NCI-H1105 (cell line): ENCODE results near the gene ADAMTSL1.
A peak's percentile ranks its signal among the peaks of the same experiment; 100 is the strongest.

Source experiments
- DNase-seq: peaks from one replicate; lab custom pipeline; 2025; lab: John Stamatoyannopoulos, UW

ADAMTSL1 gene

DNA sequence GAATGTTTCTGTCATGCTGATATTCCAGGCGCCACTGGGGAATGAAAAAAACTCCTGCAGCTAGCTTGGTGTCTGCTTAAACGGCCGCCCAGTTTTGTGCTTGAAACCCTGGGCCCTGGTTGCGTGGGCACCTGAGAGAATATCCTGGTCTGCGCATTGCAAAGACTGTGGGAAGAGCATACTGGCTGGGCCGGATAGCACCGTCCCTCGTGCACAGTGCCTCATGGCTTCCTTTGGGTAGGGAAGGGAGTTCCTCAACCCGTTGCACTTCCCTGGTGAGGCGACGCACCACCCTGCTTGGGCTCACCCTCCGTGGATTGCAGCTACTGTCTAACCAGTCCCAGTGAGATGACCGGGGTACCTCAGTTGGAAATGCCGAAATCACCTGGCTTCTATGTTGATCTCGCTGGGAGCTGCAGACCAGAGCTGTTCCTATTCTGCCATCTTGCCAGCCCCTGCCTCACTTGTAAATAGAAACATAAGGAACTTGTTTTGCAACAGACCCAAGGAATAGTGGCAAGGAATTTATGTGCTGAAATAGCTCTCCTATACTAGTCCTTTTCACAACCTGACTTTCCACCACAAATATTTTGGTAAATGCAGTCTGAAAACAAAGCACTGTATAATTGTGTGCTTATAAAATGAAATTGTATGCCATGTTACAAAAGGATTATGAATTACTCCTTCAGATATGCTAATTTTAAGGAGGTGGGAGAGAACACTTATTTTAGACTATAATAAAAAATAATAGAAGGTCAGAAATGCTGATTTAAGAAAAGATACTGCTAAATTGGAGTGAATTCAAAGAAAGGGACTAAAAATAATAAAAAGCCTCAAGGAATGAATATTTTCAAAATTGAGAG lies 90.3 kb downstream of the ADAMTSL1 start:
- no peak for DNase-seq

- DNase-seq: no peak
These were observed 92.2 kb downstream of the ADAMTSL1 start for GRCh38 chr9:18566121-18566520.

DNA sequence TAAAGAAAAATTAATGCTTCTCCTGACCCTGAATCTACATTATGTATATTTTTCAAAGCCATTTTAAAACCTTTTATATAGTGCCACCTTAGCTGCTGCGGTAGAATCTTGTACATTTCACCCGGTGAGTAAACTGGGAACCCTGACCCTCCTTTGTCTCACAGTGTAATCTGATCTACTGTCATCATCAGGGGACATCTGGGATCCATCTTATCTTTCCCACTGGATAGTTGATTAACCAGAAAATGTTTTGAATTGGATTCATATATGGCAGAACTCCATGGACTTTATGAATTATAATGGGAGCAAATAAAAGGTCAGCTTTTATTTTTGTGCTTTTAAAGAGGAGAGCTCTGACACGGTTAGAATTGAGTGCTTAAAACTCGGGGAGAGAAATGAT lies 95.0 kb downstream of the ADAMTSL1 start:
- DNase-seq: peak; percentile 48

- no peak for DNase-seq
These were observed 96.1 kb downstream of the ADAMTSL1 start for GRCh38 chr9:18569941-18570630.

GRCh38 chr9:18573021-18573556 lies 99.1 kb downstream of the ADAMTSL1 start:
- no peak for DNase-seq

DNA sequence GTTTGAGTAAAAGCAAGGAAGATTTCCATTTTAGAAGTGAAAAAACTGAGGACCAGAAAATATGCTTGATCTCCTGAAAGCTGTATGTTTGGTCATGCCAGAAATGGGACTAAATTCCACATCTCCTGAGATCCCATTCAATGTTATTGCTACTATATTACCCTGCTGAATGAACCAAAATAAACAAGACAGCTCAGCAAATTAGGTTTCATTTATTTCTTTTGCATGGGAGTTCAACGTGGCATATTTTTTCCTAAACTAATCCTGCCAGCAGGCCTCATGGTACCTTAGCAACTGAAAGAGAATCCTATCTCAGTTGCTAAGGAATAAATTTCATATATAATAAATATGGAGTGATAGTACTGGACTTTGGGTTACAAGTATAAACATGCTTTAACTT lies 101.7 kb downstream of the ADAMTSL1 start:
- no peak for DNase-seq

- DNase-seq: no peak
These were observed 105.6 kb downstream of the ADAMTSL1 start for GRCh38 chr9:18579536-18579935.

DNA sequence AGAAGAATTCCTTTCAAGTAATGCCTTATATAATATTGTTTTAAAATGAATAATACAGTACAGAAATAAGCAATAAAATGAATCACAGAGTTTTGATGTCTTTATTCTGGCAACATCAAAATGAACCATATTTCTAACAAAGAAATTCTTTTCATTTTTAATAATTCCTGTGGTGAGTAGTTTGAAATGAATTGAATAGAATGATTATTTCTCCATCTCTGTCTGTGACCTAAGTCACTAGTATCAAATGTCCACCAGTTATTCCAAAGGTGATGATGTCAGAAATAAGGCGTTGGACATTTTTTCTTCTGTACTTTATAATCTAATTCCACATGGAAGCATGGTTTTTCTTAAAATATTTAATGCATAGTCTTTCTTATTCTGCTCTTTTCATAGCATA lies 106.2 kb downstream of the ADAMTSL1 start:
- DNase-seq: no peak

- no peak for DNase-seq
These were observed 112.0 kb downstream of the ADAMTSL1 start for GRCh38 chr9:18585996-18586395.

- no peak for DNase-seq
These were observed 114.0 kb downstream of the ADAMTSL1 start for GRCh38 chr9:18588002-18588401.

DNA sequence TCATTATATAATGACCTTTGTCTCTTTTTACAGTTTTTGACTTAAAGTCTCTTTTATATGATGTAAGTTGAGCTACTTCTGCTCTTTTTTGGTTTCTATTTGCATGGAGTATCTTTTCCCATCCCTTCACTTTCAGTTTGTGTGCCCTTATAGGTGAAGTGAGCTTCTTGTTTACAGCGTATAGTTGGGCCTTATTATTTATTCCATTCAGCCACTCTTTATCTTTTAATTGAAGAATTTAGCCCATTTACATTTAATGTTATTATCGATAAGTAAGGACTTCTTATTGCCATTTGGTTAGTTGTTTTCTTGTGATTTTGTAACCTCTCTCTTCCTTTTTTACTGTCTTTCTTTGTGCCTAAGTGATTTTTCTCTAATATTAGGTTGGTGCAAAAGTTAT lies 117.3 kb downstream of the ADAMTSL1 start:
- no peak for DNase-seq

DNA sequence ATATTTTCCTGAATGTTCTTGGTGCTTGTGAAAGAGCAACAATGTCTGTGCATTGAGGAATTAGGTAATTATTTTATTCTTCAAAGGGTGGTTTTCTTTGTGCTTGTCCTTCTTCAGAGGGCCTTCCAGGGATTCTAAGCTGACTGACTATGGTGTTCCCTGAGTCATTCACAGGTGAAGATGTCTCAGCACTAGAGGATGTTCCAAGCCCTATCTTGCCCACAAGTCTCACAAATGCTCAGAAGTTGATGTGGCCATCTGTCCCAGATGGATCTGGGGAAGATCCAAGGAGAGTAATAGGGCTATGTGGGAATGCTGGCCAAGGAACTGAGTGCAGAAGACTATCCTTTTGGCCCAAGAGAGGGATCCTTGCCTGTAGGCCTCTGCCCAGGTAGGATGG lies 120.9 kb downstream of the ADAMTSL1 start:
- DNase-seq: no peak

GRCh38 chr9:18595597-18595996 lies 121.6 kb downstream of the ADAMTSL1 start:
- DNase-seq: no peak

GRCh38 chr9:18596920-18597319 lies 123.0 kb downstream of the ADAMTSL1 start:
- DNase-seq: no peak

- DNase-seq: no peak
These were observed 125.0 kb downstream of the ADAMTSL1 start for GRCh38 chr9:18598969-18599368.

DNA sequence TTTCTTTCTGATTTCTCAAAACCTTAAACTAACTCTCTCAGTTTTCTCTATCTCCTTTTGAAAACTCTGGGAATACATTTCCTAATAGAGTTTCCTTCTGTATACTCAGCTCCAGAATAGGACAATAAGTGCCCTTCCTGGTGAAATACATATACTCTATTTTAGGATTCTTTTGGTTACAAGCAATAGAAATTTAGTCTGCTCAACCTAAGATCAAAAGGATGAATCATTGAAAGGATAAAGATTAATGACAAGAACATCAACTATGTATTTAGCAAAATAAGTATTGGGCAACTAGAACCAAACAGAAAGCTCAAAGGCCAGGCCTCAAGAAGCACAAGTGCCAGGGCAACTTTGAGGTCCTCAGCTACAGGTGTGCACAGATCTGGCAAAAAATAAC lies 127.1 kb downstream of the ADAMTSL1 start:
- no peak for DNase-seq

DNA sequence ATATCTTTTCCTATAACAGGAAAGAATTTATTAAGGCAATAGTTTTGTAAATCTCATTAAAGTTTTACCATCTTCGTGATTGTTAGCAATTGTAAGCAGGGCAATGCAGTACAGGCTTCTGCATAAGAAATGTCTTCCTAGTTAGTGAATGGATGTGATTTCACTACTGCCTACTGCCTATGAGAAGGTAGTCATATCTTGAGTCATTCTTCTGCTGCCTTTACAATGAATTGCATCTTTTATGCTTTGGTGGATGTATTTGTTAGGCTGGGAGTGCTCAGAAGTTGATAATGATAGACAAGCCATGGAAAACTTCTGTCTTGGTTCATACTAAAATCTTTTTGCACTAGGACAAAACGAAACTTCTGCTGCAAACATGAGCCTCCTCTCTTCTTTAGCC lies 128.0 kb downstream of the ADAMTSL1 start:
- no peak for DNase-seq

GRCh38 chr9:18604767-18605730 lies 131.1 kb downstream of the ADAMTSL1 start:
- no peak for DNase-seq

DNA sequence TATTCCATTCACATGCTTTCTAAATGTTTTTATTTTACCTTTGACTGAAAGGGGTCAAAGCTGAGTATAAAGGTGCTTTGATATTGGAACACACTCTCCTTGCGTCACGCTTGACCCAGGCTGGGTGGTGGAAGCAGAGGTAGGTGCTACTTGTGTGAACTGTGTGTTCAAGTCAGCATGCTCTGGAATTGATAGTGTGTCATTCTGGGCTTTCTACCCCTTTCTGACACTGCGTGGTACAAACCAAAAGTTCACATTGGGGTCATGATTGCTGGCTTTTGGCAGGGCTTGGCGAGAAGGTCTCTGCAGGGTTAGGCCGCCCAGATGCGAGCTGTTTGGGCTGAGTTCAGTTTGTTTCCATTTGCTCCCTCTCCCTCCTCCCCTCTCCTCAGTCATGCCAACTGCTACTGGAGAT lies 131.8 kb downstream of the ADAMTSL1 start:
- DNase-seq: no peak

GRCh38 chr9:18606281-18606680 lies 132.3 kb downstream of the ADAMTSL1 start:
- no peak for DNase-seq

DNA sequence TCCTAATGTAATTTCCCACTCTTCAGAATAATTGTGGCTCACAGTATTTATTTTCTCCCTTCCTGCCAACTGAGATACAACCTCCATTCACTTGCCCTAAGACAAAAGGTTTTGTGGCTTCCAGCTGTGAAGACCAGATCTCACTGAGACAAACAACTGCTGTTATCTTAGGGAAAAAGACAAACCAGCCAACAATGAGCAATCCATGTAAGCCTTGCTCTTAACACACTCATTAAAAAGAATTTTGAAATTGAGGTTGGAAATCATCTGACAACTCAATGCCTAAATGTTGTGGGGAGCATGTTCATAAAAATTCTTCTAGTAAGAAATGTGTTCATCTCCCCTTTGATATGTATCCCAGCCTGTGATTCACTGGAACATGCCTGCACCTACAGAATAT lies 132.9 kb downstream of the ADAMTSL1 start:
- peak; percentile 36 for DNase-seq

DNA sequence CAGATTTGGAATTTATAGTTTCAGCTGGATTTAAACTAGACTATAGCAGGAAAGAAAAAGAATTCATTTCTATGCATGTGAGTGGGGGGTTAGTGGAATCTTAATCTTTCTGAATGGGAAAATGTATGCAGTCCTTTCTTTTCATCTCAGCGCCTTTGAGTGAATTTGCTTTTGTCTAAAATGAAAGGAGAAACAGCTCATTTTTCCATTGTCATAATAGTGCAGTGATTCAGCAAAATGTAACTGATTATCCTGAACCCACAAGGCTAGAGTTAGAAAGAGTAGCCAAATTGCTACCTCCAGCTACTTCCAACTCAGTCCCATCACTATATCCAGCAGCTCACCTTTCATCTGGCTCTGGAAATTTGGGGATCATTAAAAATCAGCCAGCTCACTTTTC lies 134.4 kb downstream of the ADAMTSL1 start:
- no peak for DNase-seq
